T-cell (primary cell): ENCODE data around the gene IL20. TPM values are rescaled to one million over a fixed set of nuclear protein-coding genes. Genes with fewer than 3 reads are reported as not detected.
A peak's percentile ranks its signal among the peaks of the same experiment; 100 is the strongest.

Experiments used
- ATAC-seq, 4 experiments: fragments of 200-7000 bp in 3 of 4; fragments of 150-1000 bp in 1 of 4; cut with Tn5 transposase; replicated peaks in 1 of 4; 1 replicate in 3 of 4; 2 replicates in 1 of 4; pipeline ENCODE4 v1.10.0; 2021; ENCODE audit warnings: moderate library complexity in 3 of 4, mild to moderate bottlenecking in 2 of 4, moderate number of reproducible peaks in 1 of 4
- CTCF ChIA-PET, 2 donors: fragments of 300-600 bp; sonication (Branson Sonifier 250); formaldehyde crosslinking; loops; one replicate each; lab custom pipeline; 2022; ENCODE audit warnings: antibody characterized with exemption in 2 of 2; lab: Charles Lee
- POLR2A ChIA-PET, 2 donors: fragments of 300-600 bp; sonication (Branson Sonifier 250); formaldehyde crosslinking; loops; one replicate each; lab custom pipeline; 2022; ENCODE audit warnings: antibody characterized with exemption in 2 of 2; lab: Charles Lee
- DNase-seq, 35 experiments: peaks; one replicate each; pipeline versions ENCODE4 v3.0.0 to v3.0.0-alpha.2; 2013 to 2023
- H3K27ac ChIP-seq: one replicate; pipeline ENCODE4 v1.5.1; 2013; ENCODE audit warnings: low read length
- H3K27me3 ChIP-seq, 2 experiments: replicated peaks in 1 of 2; 1 replicate in 1 of 2; 2 replicates in 1 of 2; pipeline versions ENCODE4 v1.6.1 to v1.7.0; 2013; ENCODE audit warnings: low read length in 1 of 2, mixed read lengths in 1 of 2; ENCODE audit not compliant: control insufficient read depth in 2 of 2, insufficient read depth in 2 of 2; ENCODE audit errors: extremely low read depth in 1 of 2
- H3K36me3 ChIP-seq, 2 donors: 1 replicate in 1 of 2; 2 replicates in 1 of 2; pipeline versions ENCODE4 v1.6.1 to v1.7.0; 2013; ENCODE audit warnings: low read length in 1 of 2; ENCODE audit not compliant: control insufficient read depth in 2 of 2, insufficient read depth in 1 of 2; ENCODE audit errors: extremely low read depth in 1 of 2
- H3K4me1 ChIP-seq, 2 experiments: 1 replicate in 1 of 2; 2 replicates in 1 of 2; pipeline versions ENCODE4 v1.6.1 to v1.7.0; 2013; ENCODE audit warnings: low read length in 2 of 2, mixed read lengths in 1 of 2; ENCODE audit not compliant: insufficient read depth in 2 of 2, control insufficient read depth in 1 of 2; ENCODE audit errors: extremely low read depth in 1 of 2
- H3K4me3 ChIP-seq, 2 donors: 1 replicate in 1 of 2; 2 replicates in 1 of 2; pipeline versions ENCODE4 v1.5.1 to v1.7.0; 2013; ENCODE audit warnings: mild to moderate bottlenecking in 2 of 2, low read length in 1 of 2, moderate library complexity in 1 of 2; ENCODE audit not compliant: control insufficient read depth in 1 of 2; ENCODE audit errors: extremely low read depth in 1 of 2
- H3K9me3 ChIP-seq: 2 replicates; pipeline ENCODE4 v1.7.0; 2013
- H3K27ac Mint-ChIP-seq, 2 donors: one replicate each; pipeline ENCODE4 v1.8.0; 2020 to 2021; ENCODE audit warnings: mild to moderate bottlenecking in 2 of 2, mixed read lengths in 2 of 2
- H3K27me3 Mint-ChIP-seq, 2 donors: one replicate each; pipeline ENCODE4 v1.8.0; 2021 to 2022; ENCODE audit warnings: mixed read lengths in 2 of 2
- H3K36me3 Mint-ChIP-seq: one replicate; pipeline ENCODE4 v1.8.0; 2021; ENCODE audit warnings: mixed read lengths
- H3K4me1 Mint-ChIP-seq, 3 donors: one replicate each; pipeline ENCODE4 v1.8.0; 2020 to 2022; ENCODE audit warnings: mixed read lengths in 3 of 3, mild to moderate bottlenecking in 1 of 3
- H3K4me3 Mint-ChIP-seq, 3 donors: one replicate each; pipeline ENCODE4 v1.8.0; 2020 to 2022; ENCODE audit warnings: mild to moderate bottlenecking in 3 of 3, mixed read lengths in 3 of 3, moderate library complexity in 3 of 3
- H3K9me3 Mint-ChIP-seq, 3 donors: one replicate each; pipeline ENCODE4 v1.8.0; 2020 to 2022; ENCODE audit warnings: mixed read lengths in 3 of 3
- WGBS: methylation state at CpG from one replicate; pipeline ENCODE4 v1.1.5; 2013; ENCODE audit warnings: missing lambda C conversion rate; ENCODE audit not compliant: insufficient coverage; 5-methylcytosine and 5-hydroxymethylcytosine counted together
- total RNA-seq, 35 experiments: library from RNA in 6 of 35; stranded (reverse) in 6 of 35; fragments of 120-200 nt in 1 of 35; gene quantifications; one replicate each; pipeline versions ENCODE4 v1.2.1 to v1.2.4 and lab custom pipeline; 2013 to 2026

The IL20 gene
- total RNA-seq, 5 donors from 2014 or later (not counting 1 experiment from before 2014, with no cell fraction given), result not detected

DNA sequence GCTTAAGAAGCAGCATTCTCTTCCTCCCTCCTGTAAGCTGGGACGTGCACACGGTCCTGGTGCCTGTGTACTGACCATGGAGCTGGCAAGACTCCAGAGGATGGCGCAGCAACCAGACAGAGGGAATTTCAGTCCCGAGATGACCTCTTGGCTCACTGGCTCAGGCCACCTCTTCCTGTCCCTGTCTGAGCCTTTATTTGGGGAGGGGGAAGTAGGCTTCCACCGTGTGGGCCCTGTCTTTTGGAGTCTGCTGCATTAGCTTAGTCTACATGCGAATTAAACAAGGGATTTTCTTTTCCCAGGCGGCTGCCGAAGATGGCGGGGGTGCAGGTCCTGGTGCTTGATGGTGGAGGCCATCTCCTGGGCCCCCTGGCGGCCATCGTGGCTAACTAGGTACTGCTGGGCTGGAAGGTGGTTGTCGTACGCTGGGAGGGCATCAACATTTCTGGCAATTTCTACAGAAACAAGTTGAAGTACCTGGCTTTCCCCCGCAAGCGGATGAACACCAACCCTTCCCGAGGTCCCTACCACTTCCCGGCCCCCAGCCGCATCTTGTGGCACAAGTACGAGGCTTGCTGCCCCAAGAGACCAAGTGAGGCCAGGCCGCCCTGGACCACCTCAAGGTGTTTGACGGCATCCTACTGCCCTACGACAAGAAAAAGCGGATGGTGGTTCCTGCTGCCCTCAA is 42.0 kb downstream of the IL20 start:
- ChIA-PET POLR2A (interaction anchor here in 1 of 2 donors (0.6 kb wide), 1 partner anchor 26 kb away, joined by 5 read pairs; no protein-coding TSS in a partner anchor), CTCF (interaction anchor here (0.5 to 1.9 kb wide), 3 partner anchors 9 to 74 kb away, joined by 3 to 5 read pairs (median 4); no protein-coding TSS in a partner anchor)
- Mint-ChIP-seq H3K4me1 (peaks cover 84 to 93% (median 90%) of the 10 kb centered on the region in 3 donors), H3K27me3 (no peaks in the 10 kb centered on the region), H3K9me3 (no peaks in the 10 kb centered on the region), H3K4me3 (no peak overlapping the region), H3K27ac (peak overlapping the region; percentile 89 to 90), H3K36me3 (peaks cover 67% of the 10 kb centered on the region)
- WGBS, result 96% methylated on average over 17 of the region's 23 CpGs
- Histone ChIP-seq H3K27me3 (no peaks in the 10 kb centered on the region), H3K4me1 (peaks cover 64 to 72% of the 10 kb centered on the region in 2 experiments), H3K4me3 (no peak overlapping the region), H3K36me3 (peaks cover 28 to 85% of the 10 kb centered on the region in 2 donors), H3K9me3 (no peaks in the 10 kb centered on the region), H3K27ac (peak overlapping the region; percentile 24)
- no peak for ATAC-seq
- no peak for DNase-seq

DNA sequence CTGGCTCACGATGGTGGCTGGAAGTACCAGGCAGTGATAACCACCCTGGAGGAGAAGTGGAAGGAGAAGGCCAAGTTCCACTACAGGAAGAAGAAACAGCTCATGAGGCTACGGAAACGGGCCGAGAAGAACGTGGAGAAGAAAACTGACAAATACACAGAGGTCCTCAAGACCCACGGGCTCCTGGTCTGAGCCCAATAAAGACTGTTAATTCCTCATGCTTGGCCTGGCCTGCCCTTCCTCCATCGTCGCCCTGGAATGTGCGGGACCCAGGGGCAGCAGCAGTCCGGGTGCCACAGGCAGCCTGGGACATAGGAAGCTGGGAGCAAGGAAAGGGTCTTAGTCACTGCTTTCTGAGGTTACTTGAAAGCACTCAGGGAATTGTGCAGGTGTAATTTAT is 42.6 kb downstream of the IL20 start:
- Mint-ChIP-seq H3K27me3 (no peaks in the 10 kb centered on the region), H3K4me3 (peak overlapping the region in 1 of 3 donors; percentile 18), H3K36me3 (peaks cover 66% of the 10 kb centered on the region), H3K9me3 (no peaks in the 10 kb centered on the region), H3K27ac (peak overlapping the region; percentile 89 to 90), H3K4me1 (peaks cover 87 to 93% (median 90%) of the 10 kb centered on the region in 3 donors)
- ChIA-PET POLR2A (no interaction called here), CTCF (interaction anchor here (0.7 to 1.7 kb wide), 11 partner anchors 11 to 183 kb away, joined by 3 to 8 read pairs (median 4); partner anchors contain the start of gene IL20 (in 2 of the 2))
- no peak overlapping the region for H3K27ac ChIP-seq
- H3K27me3 ChIP-seq, result no peaks in the 10 kb centered on the region
- ATAC-seq (no peak), DNase-seq (no peak)
- 97% methylated on average over 9 of the region's 10 CpGs for WGBS
- H3K4me1 ChIP-seq, result peaks cover 68 to 78% of the 10 kb centered on the region in 2 experiments
- no peaks in the 10 kb centered on the region for H3K9me3 ChIP-seq
- no peak overlapping the region for H3K4me3 ChIP-seq
- peaks cover 23 to 86% of the 10 kb centered on the region in 2 donors for H3K36me3 ChIP-seq

DNA sequence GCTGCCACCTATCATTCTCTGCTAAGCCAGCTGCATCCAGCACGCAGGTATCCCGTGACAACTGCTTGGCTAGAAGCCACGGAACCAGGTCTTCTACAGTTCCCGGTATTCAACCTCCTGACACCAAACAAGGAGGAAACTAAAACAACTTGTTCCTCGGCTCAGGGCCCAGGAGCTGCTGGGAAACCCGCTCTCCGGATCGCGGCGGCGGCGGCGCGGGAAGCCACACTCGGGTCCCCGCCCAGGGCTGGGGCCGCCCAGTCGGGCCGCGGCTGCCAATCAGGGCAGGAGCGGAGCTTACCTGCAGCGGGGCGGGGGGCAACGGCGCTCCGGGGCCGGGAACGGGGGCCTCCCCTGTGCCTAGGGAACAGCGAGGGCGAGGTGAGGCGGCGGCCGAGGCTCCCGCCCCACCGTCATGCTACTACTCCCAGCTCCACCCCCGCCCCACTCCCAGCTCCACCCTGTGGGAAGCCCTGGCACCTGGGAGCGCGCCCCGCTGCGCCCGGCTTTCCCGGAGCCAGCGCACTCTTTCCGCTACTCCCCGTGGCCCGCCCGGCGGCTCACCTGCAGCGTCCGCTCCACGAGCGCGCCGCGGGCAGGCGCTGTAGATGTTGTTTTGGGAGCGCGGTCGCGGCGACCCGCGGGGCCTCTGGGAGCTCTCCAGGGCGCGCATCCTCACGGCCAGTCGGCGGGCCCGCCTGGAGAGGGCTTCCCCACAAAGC is 43.9 kb downstream of the IL20 start:
- H3K9me3 Mint-ChIP-seq, result no peaks in the 10 kb centered on the region
- H3K27ac Mint-ChIP-seq, result peak overlapping the region; percentile 89 to 93
- CTCF ChIA-PET, result interaction anchor here (0.6 to 2.1 kb wide), 21 partner anchors 10 to 414 kb away, joined by 3 to 13 read pairs (median 3); partner anchors contain the start of genes FCMR (in 1 of the 2) and IL20 (in 1 of the 2)
- peaks cover 87 to 93% (median 92%) of the 10 kb centered on the region in 3 donors for H3K4me1 Mint-ChIP-seq
- peak overlapping the region in 2 of 3 donors; percentile 61 to 69 for H3K4me3 Mint-ChIP-seq
- WGBS, result 11% methylated on average over 60 of the region's 69 CpGs
- H3K36me3 Mint-ChIP-seq, result peaks cover 64% of the 10 kb centered on the region
- no peaks in the 10 kb centered on the region for H3K27me3 Mint-ChIP-seq
- peak overlapping the region; percentile 25 to 35 for H3K4me3 ChIP-seq
- DNase-seq, result peak in 32 of 35 experiments; percentile 32 to 70 (median 50)
- peaks cover 73 to 89% of the 10 kb centered on the region in 2 experiments for H3K4me1 ChIP-seq
- POLR2A ChIA-PET, result interaction anchor here (0.5 to 1.2 kb wide), 5 partner anchors 8 to 341 kb away, joined by 3 to 5 read pairs (median 3); partner anchors contain the start of gene FCMR (in 1 of the 2)
- no peaks in the 10 kb centered on the region for H3K9me3 ChIP-seq
- peaks cover 23 to 86% of the 10 kb centered on the region in 2 donors for H3K36me3 ChIP-seq
- no peaks in the 10 kb centered on the region for H3K27me3 ChIP-seq
- peak; percentile 62 to 79 (median 68) for ATAC-seq
- peak overlapping the region; percentile 37 for H3K27ac ChIP-seq

DNA sequence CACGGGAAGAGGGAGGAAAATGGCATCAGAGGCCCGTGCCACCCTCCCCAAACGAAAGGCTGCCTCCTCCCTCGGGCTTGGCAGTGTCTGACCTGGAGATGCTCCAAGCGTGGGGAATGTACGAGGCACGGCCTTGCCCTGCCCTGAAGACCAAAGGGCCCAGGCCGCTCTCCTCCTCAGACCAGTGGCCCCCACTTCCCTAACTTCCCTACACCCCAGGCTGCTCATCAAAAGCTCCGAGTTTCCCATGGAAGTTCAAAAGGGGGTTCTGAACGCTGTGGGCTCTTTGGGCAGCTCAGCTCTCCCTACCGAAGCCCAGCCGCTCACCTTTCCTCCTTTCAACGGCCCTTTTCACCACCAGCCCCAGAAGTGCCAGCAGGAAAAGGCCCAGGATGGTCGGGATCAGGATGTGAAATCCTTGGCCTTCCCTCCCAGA is 44.5 kb downstream of the IL20 start:
- H3K27me3 Mint-ChIP-seq, result no peaks in the 10 kb centered on the region
- peak overlapping the region in 2 of 3 donors; percentile 42 to 59 for H3K4me3 Mint-ChIP-seq
- peaks cover 70 to 89% of the 10 kb centered on the region in 2 experiments for H3K4me1 ChIP-seq
- WGBS, result 57% methylated on average over 10 of the region's 14 CpGs
- no peaks in the 10 kb centered on the region for H3K9me3 Mint-ChIP-seq
- no peak for DNase-seq
- H3K4me1 Mint-ChIP-seq, result peaks cover 87 to 93% (median 92%) of the 10 kb centered on the region in 3 donors
- peaks cover 20 to 86% of the 10 kb centered on the region in 2 donors for H3K36me3 ChIP-seq
- H3K36me3 Mint-ChIP-seq, result peaks cover 64% of the 10 kb centered on the region
- H3K27ac ChIP-seq, result no peak overlapping the region
- H3K27ac Mint-ChIP-seq, result peak overlapping the region; percentile 50 to 65
- H3K4me3 ChIP-seq, result peak overlapping the region; percentile 25 to 35
- no peaks in the 10 kb centered on the region for H3K9me3 ChIP-seq
- ChIA-PET CTCF (interaction anchor here (0.6 to 2.1 kb wide), 7 partner anchors 9 to 177 kb away, joined by 3 to 13 read pairs (median 6); partner anchors contain the start of gene FCMR (in 1 of the 2)), POLR2A (interaction anchor here (0.5 to 1.2 kb wide), 3 partner anchors 12 to 88 kb away, joined by 3 to 5 read pairs (median 3); partner anchors contain the start of gene FCMR (in 1 of the 2))
- ATAC-seq, result peak in 1 of 4 experiments; percentile 1
- H3K27me3 ChIP-seq, result no peaks in the 10 kb centered on the region

DNA sequence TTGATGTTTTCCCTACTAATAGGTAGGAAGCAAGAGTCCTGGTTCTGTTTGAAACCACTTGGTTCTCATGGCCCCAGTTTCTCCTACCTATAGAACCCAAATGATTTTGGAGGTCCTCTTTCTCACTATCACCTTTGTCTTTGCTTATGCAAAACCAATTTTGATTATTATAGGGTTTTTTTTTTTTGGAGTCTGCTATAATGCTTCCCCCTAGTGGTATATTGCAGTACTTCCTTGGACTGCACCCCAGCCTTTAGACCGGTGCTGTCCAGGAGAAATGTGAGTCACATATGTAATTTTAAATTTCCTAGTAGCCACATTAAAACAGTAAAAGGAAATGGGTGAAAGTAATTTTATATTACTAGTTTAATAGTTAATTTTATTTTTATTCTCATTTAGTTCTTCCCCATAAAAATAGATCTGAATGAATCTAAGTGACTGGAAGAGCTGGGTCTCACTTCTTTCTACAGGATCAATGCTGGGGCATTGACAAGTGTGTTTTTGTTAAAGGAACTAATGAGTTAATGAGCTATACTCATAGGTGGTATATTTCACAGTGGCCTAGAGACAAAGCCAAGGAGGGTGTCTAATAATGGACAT is 45.7 kb downstream of the IL20 start:
- H3K36me3 ChIP-seq, result peaks cover 17 to 85% of the 10 kb centered on the region in 2 donors
- H3K27ac ChIP-seq, result no peak overlapping the region
- Mint-ChIP-seq H3K9me3 (no peaks in the 10 kb centered on the region), H3K36me3 (peaks cover 64% of the 10 kb centered on the region), H3K27ac (peak overlapping the region; percentile 50 to 77), H3K27me3 (no peaks in the 10 kb centered on the region), H3K4me3 (peak overlapping the region in 2 of 3 donors; percentile 41 to 59), H3K4me1 (peaks cover 87 to 93% (median 92%) of the 10 kb centered on the region in 3 donors)
- H3K27me3 ChIP-seq, result no peaks in the 10 kb centered on the region
- WGBS, result no CpG with 5 or more reads among the region's 1 CpG
- no peak overlapping the region for H3K4me3 ChIP-seq
- ChIA-PET POLR2A (interaction anchor here (0.6 to 1.0 kb wide), 2 partner anchors 10 to 119 kb away, joined by 4 to 6 read pairs; partner anchors contain the start of gene FCMR (in 1 of the 2)), CTCF (interaction anchor here (0.6 to 4.1 kb wide), 29 partner anchors 9 to 247 kb away, joined by 3 to 81 read pairs (median 12); partner anchors contain the start of genes FCMR (in 2 of the 2) and IL20 (in 2 of the 2))
- no peaks in the 10 kb centered on the region for H3K9me3 ChIP-seq
- ATAC-seq (peak in 1 of 4 experiments; percentile 21), DNase-seq (peak in 4 of 35 experiments; percentile 24 to 76 (median 34))
- H3K4me1 ChIP-seq, result peaks cover 71 to 92% of the 10 kb centered on the region in 2 experiments
